ENCODE results near the gene OR1L8.

The OR1L8 gene

GRCh38 chr9:122567901-122568300 is 15.3 kb downstream of the OR1L8 start:
- H3K79me2 ChIP-seq (ENCODE audit: insufficient read depth, low read depth) = no peaks in the 10 kb centered on the region
- no peak overlapping the region for H3K27ac ChIP-seq
- H3K36me3 ChIP-seq (ENCODE audit: insufficient read depth) = no peaks in the 10 kb centered on the region
- H3K9ac ChIP-seq = no peak overlapping the region
- H3K4me1 ChIP-seq (ENCODE audit: low read depth, poor library complexity, severe bottlenecking) = no peaks in the 10 kb centered on the region
- H3K27me3 ChIP-seq (ENCODE audit: insufficient read depth, low read depth) = no peaks in the 10 kb centered on the region
- no peak overlapping the region for H3K4me3 ChIP-seq (IDR thresholded peaks at IDR 0.05; ENCODE audit: insufficient read depth, low read depth, low read length)
- no peak for TF ChIP-seq CTCF (conservative IDR thresholded peaks at IDR 0.05; ENCODE audit: low read depth, low read length)
- no peak overlapping the region for H3K4me2 ChIP-seq
- H2AFZ ChIP-seq (ENCODE audit: low read depth) = no peak overlapping the region
- H4K20me1 ChIP-seq (ENCODE audit: insufficient read depth) = no peaks in the 10 kb centered on the region

- no peak overlapping the region for H2AFZ ChIP-seq (ENCODE audit: low read depth)
- no peak for TF ChIP-seq CTCF (conservative IDR thresholded peaks at IDR 0.05; ENCODE audit: low read depth, low read length)
- H3K4me2 ChIP-seq = no peak overlapping the region
- H3K27ac ChIP-seq = no peak overlapping the region
- H4K20me1 ChIP-seq (ENCODE audit: insufficient read depth) = no peaks in the 10 kb centered on the region
- no peaks in the 10 kb centered on the region for H3K79me2 ChIP-seq (ENCODE audit: insufficient read depth, low read depth)
- no peak overlapping the region for H3K4me3 ChIP-seq (IDR thresholded peaks at IDR 0.05; ENCODE audit: insufficient read depth, low read depth, low read length)
- no peaks in the 10 kb centered on the region for H3K4me1 ChIP-seq (ENCODE audit: low read depth, poor library complexity, severe bottlenecking)
- H3K36me3 ChIP-seq (ENCODE audit: insufficient read depth) = no peaks in the 10 kb centered on the region
- no peaks in the 10 kb centered on the region for H3K27me3 ChIP-seq (ENCODE audit: insufficient read depth, low read depth)
- H3K9ac ChIP-seq = no peak overlapping the region
Measured at GRCh38 chr9:122562134-122562760, 20.9 kb downstream of the OR1L8 start.

DNA sequence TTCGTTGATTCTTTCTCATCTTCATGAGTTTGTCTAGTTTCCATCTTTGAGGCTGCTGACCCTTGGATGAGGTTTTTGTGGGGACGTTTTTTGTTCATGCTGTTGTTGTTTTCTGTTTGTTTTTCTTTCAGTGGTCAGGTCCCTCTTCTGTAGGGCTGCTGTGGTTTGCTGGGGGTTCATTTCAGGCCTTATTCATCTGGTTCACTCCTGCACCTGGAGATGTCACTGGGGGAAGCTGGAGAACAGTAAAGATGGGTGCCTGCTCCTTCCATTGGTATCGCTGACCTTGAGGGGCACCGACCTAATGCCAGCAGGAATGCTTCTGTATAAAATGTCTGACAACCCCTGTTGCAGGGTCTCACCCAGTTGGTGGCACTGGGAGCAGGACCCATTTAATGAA is 21.7 kb downstream of the OR1L8 start:
- no peaks in the 10 kb centered on the region for H3K79me2 ChIP-seq (ENCODE audit: insufficient read depth, low read depth)
- H4K20me1 ChIP-seq (ENCODE audit: insufficient read depth) = no peaks in the 10 kb centered on the region
- H2AFZ ChIP-seq (ENCODE audit: low read depth) = no peak overlapping the region
- H3K4me2 ChIP-seq = no peak overlapping the region
- no peak overlapping the region for H3K4me3 ChIP-seq (IDR thresholded peaks at IDR 0.05; ENCODE audit: insufficient read depth, low read depth, low read length)
- H3K9ac ChIP-seq = no peak overlapping the region
- no peaks in the 10 kb centered on the region for H3K4me1 ChIP-seq (ENCODE audit: low read depth, poor library complexity, severe bottlenecking)
- no peak for TF ChIP-seq CTCF (conservative IDR thresholded peaks at IDR 0.05; ENCODE audit: low read depth, low read length)
- H3K27me3 ChIP-seq (ENCODE audit: insufficient read depth, low read depth) = no peaks in the 10 kb centered on the region
- no peaks in the 10 kb centered on the region for H3K36me3 ChIP-seq (ENCODE audit: insufficient read depth)
- H3K27ac ChIP-seq = no peak overlapping the region

DNA sequence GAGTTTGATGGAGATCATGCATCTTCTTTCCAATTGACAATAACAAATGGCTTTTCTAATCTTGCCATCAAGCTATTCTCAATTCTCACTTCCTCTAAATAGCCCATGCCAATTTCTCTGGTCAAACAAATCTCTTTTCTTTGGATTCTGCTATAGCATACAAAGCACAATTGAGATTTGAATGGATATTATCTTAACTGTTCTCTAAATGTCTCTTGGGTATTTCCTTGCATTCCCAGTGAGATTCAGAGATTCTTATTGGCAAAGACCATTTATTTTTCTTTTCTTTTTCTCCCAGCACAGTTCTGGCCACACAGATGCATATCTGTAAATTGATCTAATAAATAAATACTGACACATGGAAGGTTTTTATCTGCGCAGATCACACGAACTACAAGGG is 30.4 kb downstream of the OR1L8 start, which contains the start of gene OR1N2:
Gene OR1N2, plus strand, starts transcription at position 301 of the 400 bp plus-strand sequence. CDS start 100 bp downstream, outside the sequence.
- no peak for TF ChIP-seq CTCF (conservative IDR thresholded peaks at IDR 0.05; ENCODE audit: low read depth, low read length)
- no peak within 1 kb of the TSS for H2AFZ ChIP-seq (ENCODE audit: low read depth)
- no peaks in the 10 kb centered on the region for H3K79me2 ChIP-seq (ENCODE audit: insufficient read depth, low read depth)
- no peaks in the 10 kb centered on the region for H3K27me3 ChIP-seq (ENCODE audit: insufficient read depth, low read depth)
- H3K4me2 ChIP-seq = no peak within 1 kb of the TSS
- no peak within 1 kb of the TSS for H3K4me3 ChIP-seq (IDR thresholded peaks at IDR 0.05; ENCODE audit: insufficient read depth, low read depth, low read length)
- no peaks in the 10 kb centered on the region for H4K20me1 ChIP-seq (ENCODE audit: insufficient read depth)
- no peaks in the 10 kb centered on the region for H3K36me3 ChIP-seq (ENCODE audit: insufficient read depth)
- H3K27ac ChIP-seq = no peak within 1 kb of the TSS
- no peak within 1 kb of the TSS for H3K9ac ChIP-seq
- H3K4me1 ChIP-seq (ENCODE audit: low read depth, poor library complexity, severe bottlenecking) = no peaks in the 10 kb centered on the region
